ENCODE measurements around the gene PLK1. TPM values are rescaled to one million over a fixed set of nuclear protein-coding genes. Genes with fewer than 3 reads are reported as not detected.

The PLK1 gene
- total RNA-seq, 4 donors from 2014 or later: 0.88 to 2.7 (median 1.6) TPM

DNA sequence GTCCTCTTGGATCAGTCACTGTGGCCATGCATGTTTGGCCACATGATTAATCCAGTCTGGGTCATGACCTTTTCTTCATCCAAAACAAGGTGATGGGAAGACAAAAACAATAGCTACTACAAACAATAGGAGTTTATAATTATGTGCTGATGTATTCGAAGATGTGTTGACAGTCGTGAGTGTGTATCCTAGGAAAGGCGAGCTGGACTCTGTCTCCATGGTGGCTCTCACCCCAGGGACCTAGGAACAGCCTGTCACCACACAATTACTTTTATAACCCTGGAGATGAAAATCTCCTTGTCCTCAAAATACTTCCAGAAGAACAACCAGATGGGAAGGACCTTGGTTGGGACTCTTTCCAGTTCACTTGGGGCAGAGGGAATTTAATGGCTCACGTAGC is 9.8 kb upstream of the PLK1 start:
- peaks cover 48 to 56% of the 10 kb centered on the region in 2 donors for H3K36me3 ChIP-seq
- no peak for DNase-seq
- TF ChIP-seq, protein P1, sequence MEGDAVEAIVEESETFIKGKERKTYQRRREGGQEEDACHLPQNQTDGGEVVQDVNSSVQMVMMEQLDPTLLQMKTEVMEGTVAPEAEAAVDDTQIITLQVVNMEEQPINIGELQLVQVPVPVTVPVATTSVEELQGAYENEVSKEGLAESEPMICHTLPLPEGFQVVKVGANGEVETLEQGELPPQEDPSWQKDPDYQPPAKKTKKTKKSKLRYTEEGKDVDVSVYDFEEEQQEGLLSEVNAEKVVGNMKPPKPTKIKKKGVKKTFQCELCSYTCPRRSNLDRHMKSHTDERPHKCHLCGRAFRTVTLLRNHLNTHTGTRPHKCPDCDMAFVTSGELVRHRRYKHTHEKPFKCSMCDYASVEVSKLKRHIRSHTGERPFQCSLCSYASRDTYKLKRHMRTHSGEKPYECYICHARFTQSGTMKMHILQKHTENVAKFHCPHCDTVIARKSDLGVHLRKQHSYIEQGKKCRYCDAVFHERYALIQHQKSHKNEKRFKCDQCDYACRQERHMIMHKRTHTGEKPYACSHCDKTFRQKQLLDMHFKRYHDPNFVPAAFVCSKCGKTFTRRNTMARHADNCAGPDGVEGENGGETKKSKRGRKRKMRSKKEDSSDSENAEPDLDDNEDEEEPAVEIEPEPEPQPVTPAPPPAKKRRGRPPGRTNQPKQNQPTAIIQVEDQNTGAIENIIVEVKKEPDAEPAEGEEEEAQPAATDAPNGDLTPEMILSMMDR (IDR thresholded peaks at IDR 0.05): no peak
- no peak for TF ChIP-seq POLR2A (IDR thresholded peaks at IDR 0.05)
- H3K27ac ChIP-seq: no peak overlapping the region
- intact Hi-C loops (cut with DNase I): no loop called here
- H3K27me3 ChIP-seq: no peaks in the 10 kb centered on the region
- WGBS, 2 donors: 95 to 97% methylated on average over 4 of the region's 4 CpGs
- no peak overlapping the region for H3K4me3 ChIP-seq (replicated peaks in 1 of 3)
- no peaks in the 10 kb centered on the region for H3K4me1 ChIP-seq
- no peaks in the 10 kb centered on the region for H3K9me3 ChIP-seq

DNA sequence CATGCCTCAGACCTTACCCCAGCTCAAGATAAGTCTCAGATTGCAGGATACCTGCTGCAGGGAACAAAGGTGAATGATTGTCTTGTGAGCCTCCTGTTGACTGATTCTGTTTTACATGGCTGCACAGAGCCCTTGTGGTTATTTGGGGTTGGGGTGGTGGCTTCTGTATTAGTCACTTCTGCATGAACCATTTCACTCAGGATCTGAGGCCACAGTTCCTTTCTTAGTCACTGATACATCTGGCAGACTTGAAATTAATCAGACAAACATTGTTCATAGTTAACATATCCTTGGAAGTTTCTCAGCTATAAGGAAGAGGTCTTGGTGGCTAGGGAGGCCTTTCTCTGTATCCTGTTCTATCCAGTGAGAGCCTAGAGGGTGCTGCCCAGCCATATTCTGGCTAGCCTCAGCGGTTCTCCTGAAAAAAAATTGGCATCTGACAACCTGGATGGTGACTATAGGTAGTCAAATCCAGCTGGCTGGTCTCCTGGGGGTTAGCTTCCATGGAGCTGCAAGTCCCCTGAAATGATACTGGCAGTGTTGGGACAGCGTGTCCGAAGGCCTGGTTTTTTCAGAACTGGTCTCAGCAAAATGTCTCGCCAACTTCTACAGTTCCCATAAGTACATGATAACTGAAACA is 8.4 kb upstream of the PLK1 start:
- intact Hi-C loops (cut with DNase I): no loop called here
- 96 to 98% methylated on average over 4 of the region's 4 CpGs for WGBS, 2 donors
- H3K36me3 ChIP-seq: peaks cover 38 to 44% of the 10 kb centered on the region in 2 donors
- no peak overlapping the region for H3K4me3 ChIP-seq (replicated peaks in 1 of 3)
- no peaks in the 10 kb centered on the region for H3K4me1 ChIP-seq
- DNase-seq: no peak
- H3K27ac ChIP-seq: no peak overlapping the region
- H3K9me3 ChIP-seq: no peaks in the 10 kb centered on the region
- TF ChIP-seq POLR2A (IDR thresholded peaks at IDR 0.05): no peak
- TF ChIP-seq, protein P1 (IDR thresholded peaks at IDR 0.05): no peak
- no peaks in the 10 kb centered on the region for H3K27me3 ChIP-seq

DNA sequence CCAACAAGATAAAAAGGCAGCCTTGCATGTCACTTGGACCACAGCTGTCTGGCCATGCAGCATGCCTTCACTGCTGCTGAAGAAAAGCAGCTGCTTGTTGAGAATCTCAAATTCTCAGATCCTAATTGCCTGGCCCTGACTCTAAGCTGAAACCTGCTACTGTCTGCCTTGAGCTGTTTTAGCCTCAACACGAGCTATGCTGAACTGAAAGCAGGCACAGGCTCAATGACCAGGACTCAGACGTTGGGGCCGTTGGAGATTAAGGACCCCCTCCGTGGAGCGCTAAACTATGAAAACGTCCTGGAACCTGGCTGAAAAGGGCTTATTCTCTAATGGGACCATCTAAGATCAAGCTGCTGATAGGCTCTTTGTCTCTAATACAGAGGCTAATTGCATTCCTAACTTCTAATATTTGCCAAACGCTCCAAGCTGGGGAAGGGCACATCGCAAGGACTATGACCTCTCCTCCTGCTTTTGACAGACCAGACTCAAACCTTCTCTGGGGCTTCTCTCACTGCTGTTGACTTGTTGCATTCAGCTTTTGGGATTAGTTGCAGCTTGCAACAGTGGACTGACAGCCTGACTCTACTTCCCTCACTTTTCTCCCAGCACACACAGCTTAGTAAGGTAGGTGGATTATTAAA is 4.6 kb upstream of the PLK1 start:
- no peaks in the 10 kb centered on the region for H3K9me3 ChIP-seq
- H3K27ac ChIP-seq: no peak overlapping the region
- no peak for DNase-seq
- TF ChIP-seq, protein P1 (IDR thresholded peaks at IDR 0.05): no peak
- no peak for TF ChIP-seq POLR2A (IDR thresholded peaks at IDR 0.05)
- 72 to 73% methylated on average over 8 of the region's 8 CpGs for WGBS, 2 donors
- no peak overlapping the region for H3K4me3 ChIP-seq (replicated peaks in 1 of 3)
- intact Hi-C loops (cut with DNase I): no loop called here
- H3K36me3 ChIP-seq: peaks cover 4 to 7% of the 10 kb centered on the region in 2 donors
- no peaks in the 10 kb centered on the region for H3K27me3 ChIP-seq
- H3K4me1 ChIP-seq: peaks cover 3 to 7% of the 10 kb centered on the region in 2 donors

DNA sequence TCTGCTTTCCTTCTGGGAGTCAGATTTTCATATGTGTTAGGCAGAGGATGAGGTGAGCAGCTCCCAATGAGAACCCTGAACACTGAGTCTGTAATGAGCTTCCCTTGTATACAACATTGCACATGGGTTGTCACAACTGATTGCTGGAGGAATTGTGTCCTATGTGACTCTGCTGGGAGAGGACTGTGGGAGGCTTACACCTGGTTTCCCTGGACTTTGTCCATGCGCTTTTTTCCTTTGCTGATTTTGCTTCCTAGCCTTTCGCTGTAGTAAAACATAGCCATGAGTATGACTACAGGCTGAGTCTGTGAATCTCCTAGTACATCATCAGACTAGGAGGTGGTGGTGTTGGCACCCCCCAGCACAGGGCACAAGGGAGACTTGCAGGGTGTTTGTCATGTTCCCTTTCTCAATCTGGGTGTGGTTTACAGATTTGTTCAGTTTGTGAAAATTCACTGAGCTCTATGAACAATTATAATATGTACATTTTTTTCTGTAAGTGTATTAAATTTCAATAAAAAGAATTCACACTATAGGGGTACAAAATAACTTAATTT is 1.7 kb upstream of the PLK1 start:
- H3K27ac ChIP-seq: no peak overlapping the region
- no peak for DNase-seq
- WGBS, 2 donors: 96 to 98% methylated on average over 2 of the region's 2 CpGs
- H3K27me3 ChIP-seq: no peaks in the 10 kb centered on the region
- H3K4me1 ChIP-seq: peaks cover 4 to 12% of the 10 kb centered on the region in 2 donors
- no peaks in the 10 kb centered on the region for H3K9me3 ChIP-seq
- no peak for TF ChIP-seq POLR2A (IDR thresholded peaks at IDR 0.05)
- TF ChIP-seq, protein P1 (IDR thresholded peaks at IDR 0.05): no peak
- H3K4me3 ChIP-seq (replicated peaks in 1 of 3): no peak overlapping the region
- H3K36me3 ChIP-seq: no peaks in the 10 kb centered on the region
- intact Hi-C loops (cut with DNase I): no loop called here

All from thyroid gland (tissue), 4 donors.